ES-I3 (cell line): ENCODE measurements around the gene ATXN7L1.

Experiments used
- H3K36me3 ChIP-seq: 2 replicates; pipeline ENCODE4 v1.6.1; 2013; ENCODE audit warnings: mild to moderate bottlenecking, low read length, control low read depth, moderate library complexity; ENCODE audit not compliant: insufficient read depth
- H3K4me1 ChIP-seq: 2 replicates; pipeline ENCODE4 v1.6.1; 2013; ENCODE audit warnings: mild to moderate bottlenecking, control low read depth, low read length; ENCODE audit not compliant: insufficient read depth
- H3K9ac ChIP-seq: 2 replicates; pipeline ENCODE4 v1.6.1; 2013; ENCODE audit warnings: low read depth, mild to moderate bottlenecking, low read length, moderate library complexity
- H3K9me3 ChIP-seq: 2 replicates; pipeline ENCODE4 v1.6.1; 2013; ENCODE audit warnings: mild to moderate bottlenecking, low read length, moderate library complexity; ENCODE audit not compliant: control insufficient read depth, insufficient read depth

Gene ATXN7L1

DNA sequence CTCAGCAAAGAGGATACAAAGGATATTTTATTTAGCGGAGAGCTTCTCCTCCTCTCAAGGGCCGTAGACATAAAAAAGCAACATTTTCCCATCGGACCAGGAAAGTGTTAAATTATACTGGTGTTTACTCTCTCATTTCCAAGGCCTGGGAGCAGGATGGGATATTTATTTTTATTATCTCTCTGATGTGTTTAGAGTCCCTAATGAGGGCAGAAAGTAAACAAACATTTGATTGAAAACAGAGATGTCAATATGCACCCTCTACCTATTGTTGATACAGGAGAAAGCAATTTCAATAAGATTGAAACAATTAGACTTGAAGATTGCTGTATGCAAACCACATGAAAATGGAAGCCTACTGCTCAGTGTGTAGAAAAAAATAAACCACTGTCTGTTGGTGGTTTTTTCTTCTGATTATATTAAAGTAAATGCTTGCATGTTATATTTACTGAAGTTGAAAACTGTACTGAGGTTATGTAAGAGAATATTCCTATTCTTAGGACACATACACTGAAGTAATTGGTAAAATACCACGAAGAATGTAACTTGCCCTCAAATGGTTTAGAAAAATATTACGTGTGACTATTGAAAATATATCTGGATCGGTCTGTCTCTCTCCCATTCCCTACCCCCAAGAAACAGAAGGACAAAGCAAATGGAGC lies 59.3 kb downstream of the ATXN7L1 start:
- Histone ChIP-seq H3K9ac (no peak overlapping the region), H3K9me3 (no peaks in the 10 kb centered on the region), H3K36me3 (no peaks in the 10 kb centered on the region; the same call in 1 of the 2 replicates), H3K4me1 (no peaks in the 10 kb centered on the region)

DNA sequence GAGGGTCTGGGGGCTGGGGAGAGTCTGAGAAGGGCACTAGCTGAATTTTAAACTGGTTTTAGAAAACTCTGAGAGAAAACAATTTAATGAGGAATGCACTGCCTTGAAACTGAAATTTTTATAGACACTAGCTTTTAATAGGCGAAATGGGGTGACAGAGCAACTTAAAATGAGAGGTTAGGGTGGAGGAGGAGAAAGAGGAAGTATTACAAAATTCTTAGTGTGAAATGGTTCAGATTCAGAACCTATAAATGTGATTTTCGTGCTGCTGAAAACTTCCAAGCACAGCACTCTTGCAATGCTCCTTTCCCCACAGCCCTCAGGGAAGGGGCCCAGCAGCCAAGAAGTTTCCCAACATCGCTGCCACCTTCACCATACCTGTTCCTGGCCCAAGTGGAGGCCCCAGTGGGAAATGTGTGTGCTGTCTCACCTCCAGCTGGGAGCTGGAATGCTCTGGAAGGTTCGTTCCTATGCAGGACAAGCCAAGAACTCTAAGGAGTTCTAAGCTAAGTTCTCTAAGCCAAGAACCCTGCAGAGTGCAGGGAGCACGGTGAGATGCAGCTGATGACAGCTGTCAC lies 60.0 kb downstream of the ATXN7L1 start:
- H3K4me1 ChIP-seq = no peaks in the 10 kb centered on the region
- no peak overlapping the region for H3K9ac ChIP-seq
- H3K9me3 ChIP-seq = no peaks in the 10 kb centered on the region
- no peaks in the 10 kb centered on the region; the same call in 1 of the 2 replicates for H3K36me3 ChIP-seq

DNA sequence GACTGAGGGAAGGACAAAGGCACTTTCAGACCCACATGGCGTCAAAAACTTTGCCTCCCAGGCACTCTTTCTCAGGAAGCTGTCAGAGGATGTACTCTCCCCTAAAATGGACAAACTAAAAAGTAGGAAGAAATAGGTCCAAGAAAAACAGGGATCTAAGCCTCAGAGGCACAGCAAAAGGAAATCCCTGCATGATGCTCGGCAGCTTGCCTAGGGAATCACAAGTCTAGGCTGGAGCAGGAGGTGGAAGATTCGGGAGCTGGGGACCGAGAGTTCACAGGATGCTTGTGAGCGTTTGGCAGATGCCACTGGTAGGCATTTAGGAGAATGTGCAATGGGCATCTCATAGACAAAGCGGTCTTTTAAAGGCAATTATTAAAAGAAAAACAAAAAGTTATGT lies 60.8 kb downstream of the ATXN7L1 start:
- H3K36me3 ChIP-seq = no peaks in the 10 kb centered on the region; the same call in 1 of the 2 replicates
- no peaks in the 10 kb centered on the region for H3K9me3 ChIP-seq
- no peak overlapping the region for H3K9ac ChIP-seq
- H3K4me1 ChIP-seq = no peaks in the 10 kb centered on the region

DNA sequence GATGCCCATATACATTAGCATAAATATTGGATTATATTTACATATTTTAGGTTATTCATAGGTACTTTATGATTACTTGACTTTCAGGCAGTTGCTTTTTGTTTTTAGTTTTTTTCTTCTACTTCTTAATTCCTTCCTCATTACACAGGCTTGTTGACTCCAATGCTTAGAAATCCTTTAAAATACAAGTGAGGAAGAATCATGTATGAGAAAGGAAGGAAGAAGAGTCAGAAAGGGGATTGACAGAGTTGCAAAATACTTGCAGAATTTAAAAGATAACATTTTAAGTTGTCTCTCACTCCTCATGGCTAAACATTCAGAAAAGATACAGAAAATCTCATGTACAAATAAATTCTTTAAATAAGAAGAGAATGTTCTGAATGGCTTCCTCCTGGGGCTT lies 61.9 kb downstream of the ATXN7L1 start:
- no peak overlapping the region for H3K9ac ChIP-seq
- no peaks in the 10 kb centered on the region; the same call in 1 of the 2 replicates for H3K36me3 ChIP-seq
- no peaks in the 10 kb centered on the region for H3K9me3 ChIP-seq
- H3K4me1 ChIP-seq = no peaks in the 10 kb centered on the region

DNA sequence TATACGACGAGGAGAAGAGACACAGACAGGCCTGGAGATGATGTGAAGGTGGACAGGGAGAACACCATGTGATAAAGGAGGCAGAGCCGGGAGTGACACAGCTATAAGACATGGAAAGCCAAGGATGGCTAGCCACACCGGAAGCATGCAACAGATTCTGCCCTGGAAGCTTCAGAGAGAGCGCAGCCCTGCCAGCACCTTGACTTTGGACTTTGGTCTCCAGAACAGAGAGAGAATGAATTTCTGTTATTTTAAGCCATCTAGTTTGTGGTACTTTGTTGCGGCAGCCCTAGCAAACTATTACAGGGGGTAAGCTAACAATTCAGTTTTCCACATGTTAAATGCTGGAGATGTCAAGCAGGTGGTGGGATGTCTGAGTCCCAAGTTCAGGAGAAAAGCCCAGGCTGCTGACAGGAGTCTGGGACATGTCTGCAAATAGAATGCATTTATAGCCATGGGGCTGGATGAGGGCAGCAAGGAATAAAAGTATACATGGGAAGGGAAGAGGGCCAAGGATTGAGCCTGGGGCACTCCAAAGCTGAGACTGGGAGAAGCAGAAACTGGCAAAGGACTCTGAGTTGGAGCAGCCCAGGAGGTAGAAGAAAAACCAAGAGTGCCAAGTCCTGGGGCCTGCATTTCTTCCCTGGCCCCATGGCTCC lies 65.1 kb downstream of the ATXN7L1 start:
- Histone ChIP-seq H3K9me3 (no peaks in the 10 kb centered on the region), H3K9ac (no peak overlapping the region), H3K36me3 (no peaks in the 10 kb centered on the region; the same call in 1 of the 2 replicates), H3K4me1 (peaks cover 7% of the 10 kb centered on the region; the same call in 1 of the 2 replicates)

DNA sequence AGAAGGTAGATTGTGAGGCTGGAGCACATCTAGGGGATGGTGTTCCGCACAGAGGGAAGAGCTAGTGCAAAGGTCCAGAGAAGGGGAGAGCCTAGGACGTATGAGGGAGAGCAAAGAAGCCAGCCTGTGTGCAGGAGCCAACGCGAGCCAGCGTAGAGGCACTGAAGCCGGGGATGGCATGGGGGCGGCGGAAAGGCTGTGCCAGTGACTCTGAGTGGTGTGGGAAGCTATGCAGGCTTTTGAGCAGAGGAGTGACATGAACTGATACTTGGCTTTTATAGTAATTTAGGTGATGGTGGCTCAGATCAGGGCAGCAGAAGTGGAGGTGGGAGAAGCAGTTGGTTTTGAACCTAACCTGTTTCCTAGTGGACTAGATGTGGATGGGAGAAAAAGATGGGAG lies 65.8 kb downstream of the ATXN7L1 start:
- Histone ChIP-seq H3K9ac (no peak overlapping the region), H3K4me1 (peaks cover 13% of the 10 kb centered on the region), H3K9me3 (no peaks in the 10 kb centered on the region), H3K36me3 (no peaks in the 10 kb centered on the region)

DNA sequence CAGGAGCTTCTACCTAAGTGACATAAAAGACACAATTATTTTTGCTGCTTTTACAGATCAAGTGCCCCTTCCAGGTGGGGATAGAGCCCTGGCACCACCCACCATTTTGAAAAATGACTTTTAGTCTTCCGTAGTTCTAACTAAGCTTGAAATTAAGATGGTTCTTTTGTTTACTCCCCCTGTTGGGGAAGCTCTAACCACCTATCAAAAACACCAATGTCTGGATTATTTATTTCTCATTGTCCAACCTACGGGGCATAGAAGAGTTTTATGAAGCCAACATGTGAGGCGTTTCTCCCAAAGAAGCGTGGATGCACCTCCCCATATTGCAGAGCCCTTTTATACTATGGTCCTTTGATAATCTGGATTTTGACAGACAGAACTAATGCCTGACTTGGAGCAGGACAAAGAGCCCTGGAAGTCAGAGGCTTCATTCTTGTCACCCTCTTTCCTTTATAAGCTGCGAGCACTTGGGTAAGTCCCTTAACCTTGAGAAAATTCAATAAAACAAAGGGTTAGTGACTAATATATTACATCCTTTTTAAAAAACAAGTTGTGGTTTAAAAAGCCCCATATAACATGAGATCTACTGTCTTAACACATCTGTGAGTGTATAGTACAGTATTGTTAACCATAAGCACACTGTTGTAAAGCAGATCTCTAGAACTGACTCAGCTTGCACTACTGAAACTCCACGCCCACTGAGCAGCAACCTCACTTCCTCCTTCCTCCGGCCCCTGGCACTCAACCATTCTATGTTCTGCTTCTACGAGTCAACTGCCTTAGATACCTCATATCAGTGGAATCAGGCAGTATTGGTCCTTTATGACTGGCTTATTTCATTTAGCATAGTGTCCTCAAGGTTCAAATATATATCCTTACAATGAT lies 67.5 kb downstream of the ATXN7L1 start:
- Histone ChIP-seq H3K9me3 (no peaks in the 10 kb centered on the region), H3K4me1 (peaks cover 21% of the 10 kb centered on the region), H3K36me3 (no peaks in the 10 kb centered on the region), H3K9ac (no peak overlapping the region)

DNA sequence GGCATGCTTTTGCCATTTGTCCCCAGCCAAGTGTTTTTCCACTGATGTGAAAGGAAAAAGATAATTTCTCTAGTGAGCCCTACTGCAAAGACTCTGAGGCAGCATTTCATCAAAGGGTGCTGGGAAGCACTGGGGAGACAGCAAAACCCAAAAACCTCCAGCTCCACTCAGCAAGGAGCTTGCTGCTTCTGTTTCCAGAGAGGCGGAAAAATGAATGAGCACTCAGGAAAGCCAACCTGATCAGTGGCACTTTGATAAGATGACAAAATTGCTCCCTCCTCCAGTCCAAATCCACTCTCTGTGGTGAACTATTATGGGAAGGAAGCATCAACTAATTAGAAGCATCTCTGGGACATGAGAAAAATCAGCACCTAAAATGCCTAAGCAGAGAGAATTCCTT lies 68.2 kb downstream of the ATXN7L1 start:
- Histone ChIP-seq H3K36me3 (no peaks in the 10 kb centered on the region), H3K4me1 (peaks cover 21% of the 10 kb centered on the region), H3K9ac (no peak overlapping the region), H3K9me3 (no peaks in the 10 kb centered on the region)

DNA sequence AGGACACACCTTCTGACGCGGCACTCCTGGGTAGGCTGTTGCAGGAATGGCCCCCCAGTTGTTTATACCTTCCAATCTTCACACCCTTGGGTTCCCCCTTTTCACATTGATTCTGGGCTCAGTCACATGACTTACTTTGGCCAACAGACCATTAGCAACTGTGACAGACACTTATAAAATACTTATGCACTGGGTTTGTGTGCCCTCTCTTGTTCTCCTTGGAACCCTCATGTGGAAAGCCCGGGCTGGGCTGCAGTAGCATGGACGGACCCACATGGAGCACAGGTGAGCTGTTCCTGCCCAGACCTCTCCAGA lies 69.0 kb downstream of the ATXN7L1 start:
- peaks cover 27% of the 10 kb centered on the region for H3K4me1 ChIP-seq
- no peak overlapping the region for H3K9ac ChIP-seq
- no peaks in the 10 kb centered on the region for H3K36me3 ChIP-seq
- no peaks in the 10 kb centered on the region for H3K9me3 ChIP-seq

DNA sequence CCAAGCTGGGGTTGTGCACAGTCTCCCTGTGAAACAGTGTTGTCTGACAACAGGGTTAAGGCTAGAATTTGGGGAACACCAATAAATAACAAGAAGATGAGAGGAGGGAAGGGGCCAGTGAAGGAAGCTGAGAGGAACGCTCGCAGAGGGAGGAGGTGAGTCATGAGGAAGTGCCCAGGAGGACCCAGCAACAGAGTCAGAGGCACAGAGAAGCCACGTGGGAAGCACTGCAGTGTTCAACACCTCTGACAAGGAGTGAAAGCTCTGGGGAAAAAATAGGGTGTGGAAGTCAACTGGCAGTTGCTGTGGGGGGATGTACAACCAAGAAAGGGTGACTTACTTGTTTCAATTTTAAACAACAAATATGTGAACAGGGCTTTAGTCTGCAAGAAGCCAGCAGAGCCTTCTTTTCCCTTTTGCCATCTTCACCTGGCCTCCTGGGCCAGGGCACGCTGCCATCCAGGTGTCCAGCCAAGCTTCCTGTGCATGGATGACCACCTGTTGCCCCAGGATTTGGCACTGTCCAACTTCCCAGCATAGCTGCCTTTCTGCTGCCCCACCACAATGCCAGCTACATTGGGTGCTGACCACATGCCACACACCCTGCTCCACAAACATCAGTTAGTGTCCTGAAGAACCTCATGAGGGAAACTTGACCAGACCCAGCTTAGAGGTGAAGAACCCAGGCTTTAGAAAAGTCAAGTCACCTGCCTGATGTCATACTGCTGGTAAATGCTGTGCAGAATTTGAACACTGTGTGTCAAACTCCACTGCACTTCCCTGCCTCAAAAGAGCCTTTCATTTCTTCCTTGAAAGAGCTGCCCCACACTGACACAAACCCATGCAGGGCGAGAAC lies 69.6 kb downstream of the ATXN7L1 start:
- Histone ChIP-seq H3K9me3 (no peaks in the 10 kb centered on the region), H3K36me3 (no peaks in the 10 kb centered on the region), H3K9ac (no peak overlapping the region), H3K4me1 (peaks cover 32% of the 10 kb centered on the region)

DNA sequence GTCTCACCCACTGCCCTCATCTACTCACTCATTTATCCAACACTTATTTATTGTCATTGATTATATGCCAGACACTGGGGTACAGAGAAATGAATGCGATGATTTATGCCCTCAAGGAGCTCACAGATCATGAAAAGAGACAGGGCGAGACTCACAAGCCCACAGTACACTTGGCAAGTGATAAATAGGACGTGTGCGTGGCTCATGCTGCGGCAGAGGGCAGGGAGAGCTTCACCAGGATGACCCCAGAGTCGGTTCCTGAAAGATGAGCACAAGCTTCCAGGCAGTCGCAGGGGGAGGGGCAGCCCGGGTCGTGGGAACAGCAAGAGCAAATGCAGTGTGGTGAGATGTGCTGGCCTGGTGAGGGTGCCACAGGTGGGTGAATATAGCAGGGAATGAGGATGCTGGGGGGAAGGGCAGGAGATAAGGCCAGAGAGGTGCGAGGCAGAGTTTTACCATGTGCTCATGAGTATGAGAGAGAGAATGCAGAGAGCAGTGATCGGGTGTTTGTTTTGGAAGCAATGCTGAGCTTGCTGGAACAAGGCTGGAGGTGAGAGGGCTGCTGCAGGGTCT lies 70.9 kb downstream of the ATXN7L1 start:
- Histone ChIP-seq H3K9me3 (no peaks in the 10 kb centered on the region), H3K36me3 (no peaks in the 10 kb centered on the region), H3K4me1 (peaks cover 32% of the 10 kb centered on the region), H3K9ac (no peak overlapping the region)

DNA sequence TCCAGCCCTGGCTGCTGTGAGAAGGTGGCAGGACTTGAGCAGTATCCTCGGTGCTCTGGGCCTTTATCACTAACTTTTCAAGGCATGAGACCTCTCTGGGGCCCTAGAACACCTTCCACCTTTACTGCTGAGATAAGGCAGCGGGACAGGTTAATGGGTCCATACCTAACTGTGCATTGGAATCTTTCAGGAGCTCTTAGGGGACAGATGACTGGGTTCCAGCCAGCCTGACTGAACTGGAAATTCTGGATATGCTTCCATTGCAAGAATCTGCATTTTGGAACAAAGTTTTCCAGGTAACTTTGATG lies 73.0 kb downstream of the ATXN7L1 start:
- no peaks in the 10 kb centered on the region for H3K36me3 ChIP-seq
- no peaks in the 10 kb centered on the region for H3K9me3 ChIP-seq
- H3K9ac ChIP-seq = no peak overlapping the region
- H3K4me1 ChIP-seq = peaks cover 46% of the 10 kb centered on the region

DNA sequence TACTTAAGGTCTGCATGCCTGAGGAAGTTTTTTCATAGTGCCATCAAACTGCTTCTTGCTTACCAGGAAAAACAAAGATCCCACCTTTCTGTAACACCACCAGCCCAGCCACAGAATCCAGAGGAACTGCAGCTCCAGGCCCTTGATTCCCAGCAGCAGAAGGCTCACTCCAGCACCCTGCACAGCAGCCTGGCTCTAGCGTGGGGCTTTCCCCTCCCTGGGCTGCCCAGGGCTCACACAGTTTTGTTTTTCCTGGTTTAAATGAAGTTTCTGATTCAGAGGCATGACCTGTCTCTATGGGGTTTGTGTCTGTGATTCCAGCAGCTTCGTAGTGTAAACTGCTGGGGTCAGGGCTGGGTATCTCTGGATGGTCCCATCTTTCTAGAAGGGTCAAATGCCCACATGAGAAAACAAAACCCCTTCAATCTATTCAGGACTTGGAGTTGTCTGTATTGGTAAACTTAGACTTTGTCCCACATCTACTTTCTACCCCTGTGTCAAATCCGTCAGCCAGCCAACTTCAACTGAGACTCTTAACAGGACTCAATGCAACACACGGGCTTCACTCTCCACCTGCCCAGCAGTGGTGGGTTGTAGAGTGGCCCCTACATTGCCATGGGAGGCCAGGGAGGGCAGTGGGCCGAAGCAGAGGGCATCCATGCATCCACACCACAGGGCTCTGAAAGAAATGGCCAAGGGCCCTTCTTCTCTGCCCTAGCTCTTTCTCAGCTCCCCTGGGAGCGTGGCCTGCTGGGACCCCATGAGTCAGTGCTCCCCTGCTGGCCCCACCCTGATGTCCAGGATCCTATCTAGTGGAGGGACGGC lies 73.6 kb downstream of the ATXN7L1 start:
- peaks cover 47% of the 10 kb centered on the region for H3K4me1 ChIP-seq
- no peak overlapping the region for H3K9ac ChIP-seq
- H3K9me3 ChIP-seq = no peaks in the 10 kb centered on the region
- H3K36me3 ChIP-seq = no peaks in the 10 kb centered on the region
